Kidney (tissue), 14 donors: Measurements from ENCODE around the gene SEC14L6. TPM values are rescaled to one million over a fixed set of nuclear protein-coding genes. Genes with fewer than 3 reads are reported as not detected.
A peak's percentile ranks its signal among the peaks of the same experiment; 100 is the strongest.

Experiments
- DNase-seq, 5 donors: peaks; one replicate each; pipeline ENCODE4 v3.0.0-alpha.2; 2013 to 2020
- FAIRE-seq: peaks from 2 replicates; lab custom pipeline; 2012; peaks lifted over from hg19 to GRCh38; lab: Jason Lieb, UNC
- H3K27ac ChIP-seq, 2 donors: one replicate each; pipeline ENCODE4 v1.7.0; 2013; ENCODE audit warnings: low read depth in 2 of 2, low read length in 2 of 2, inconsistent platforms in 1 of 2
- H3K27me3 ChIP-seq: one replicate; pipeline ENCODE4 v1.7.1; 2013; ENCODE audit warnings: low read length, inconsistent platforms; ENCODE audit not compliant: control insufficient read depth, insufficient read depth
- H3K36me3 ChIP-seq, 3 donors: one replicate each; pipeline versions ENCODE4 v1.7.0 to v1.7.1; 2013; ENCODE audit warnings: low read length in 3 of 3, control low read depth in 1 of 3, inconsistent platforms in 1 of 3; ENCODE audit not compliant: insufficient read depth in 3 of 3, control insufficient read depth in 2 of 3
- H3K4me1 ChIP-seq, 3 donors: one replicate each; pipeline versions ENCODE4 v1.7.0 to v1.7.1; 2013; ENCODE audit warnings: low read length in 3 of 3, inconsistent platforms in 1 of 3, low read depth in 1 of 3; ENCODE audit not compliant: control insufficient read depth in 2 of 3, insufficient read depth in 2 of 3
- H3K4me3 ChIP-seq, 3 donors: one replicate each; pipeline versions ENCODE4 v1.7.0 to v1.8.1; 2013; ENCODE audit warnings: low read length in 3 of 3, control low read depth in 1 of 3, inconsistent platforms in 1 of 3
- H3K9ac ChIP-seq, 3 donors: one replicate each; pipeline versions ENCODE4 v1.7.0 to v1.7.1; 2013; ENCODE audit warnings: low read length in 3 of 3, control low read depth in 1 of 3, inconsistent platforms in 1 of 3
- H3K9me3 ChIP-seq, 3 donors: one replicate each; pipeline versions ENCODE4 v1.7.0 to v1.7.1; 2013; ENCODE audit warnings: low read length in 3 of 3, control low read depth in 1 of 3, inconsistent platforms in 1 of 3; ENCODE audit not compliant: control insufficient read depth in 2 of 3, insufficient read depth in 1 of 3
- intact Hi-C: fragments of 100-400 bp; cut with DNase I; formaldehyde crosslinking; loops from one replicate; pipeline ENCODE4 v1.11.1; 2022
- polyA plus RNA-seq: library from polyadenylated mRNA; stranded (reverse); fragments of 350-450 nt; fragmentation: Illumina TruSeq; extraction: RNeasy Lipid Tissue Mini Kit (QIAGEN cat#74804); gene quantifications from one replicate; pipeline ENCODE4 v1.2.3, GENCODE V29; 2014; ENCODE audit warnings: low read depth, low replicate concordance; ENCODE audit not compliant: insufficient read depth
- total RNA-seq: library from RNA; stranded (reverse); fragmentation: NEBNext Ultra II Directional; extraction: Animal tissue kit (Norgen Biotek cat#: 25700); gene quantifications from one replicate; pipeline ENCODE4 v1.2.1, GENCODE V29; 2021
- TF ChIP-seq, protein P1 (sequence below): IDR thresholded peaks from 3 replicates; pipeline ENCODE4 v1.5.1; 2012; ENCODE audit warnings: mild to moderate bottlenecking, moderate library complexity, borderline replicate concordance; ENCODE audit not compliant: insufficient read depth; ENCODE audit errors: extremely low read depth
- donor health status: control.
- donor health status: control.
- donor health status: control.
- donor health status: control.
- donor health status: control.
- donor health status: DM: yes; HTN: yes; CAD: no.
- donor health status: Normal renal cell carcinoma (clear cell type).

The SEC14L6 gene
- total and polyA plus RNA-seq, 2 donors from 2014 or later, result 13.9 to 16.5 TPM

DNA sequence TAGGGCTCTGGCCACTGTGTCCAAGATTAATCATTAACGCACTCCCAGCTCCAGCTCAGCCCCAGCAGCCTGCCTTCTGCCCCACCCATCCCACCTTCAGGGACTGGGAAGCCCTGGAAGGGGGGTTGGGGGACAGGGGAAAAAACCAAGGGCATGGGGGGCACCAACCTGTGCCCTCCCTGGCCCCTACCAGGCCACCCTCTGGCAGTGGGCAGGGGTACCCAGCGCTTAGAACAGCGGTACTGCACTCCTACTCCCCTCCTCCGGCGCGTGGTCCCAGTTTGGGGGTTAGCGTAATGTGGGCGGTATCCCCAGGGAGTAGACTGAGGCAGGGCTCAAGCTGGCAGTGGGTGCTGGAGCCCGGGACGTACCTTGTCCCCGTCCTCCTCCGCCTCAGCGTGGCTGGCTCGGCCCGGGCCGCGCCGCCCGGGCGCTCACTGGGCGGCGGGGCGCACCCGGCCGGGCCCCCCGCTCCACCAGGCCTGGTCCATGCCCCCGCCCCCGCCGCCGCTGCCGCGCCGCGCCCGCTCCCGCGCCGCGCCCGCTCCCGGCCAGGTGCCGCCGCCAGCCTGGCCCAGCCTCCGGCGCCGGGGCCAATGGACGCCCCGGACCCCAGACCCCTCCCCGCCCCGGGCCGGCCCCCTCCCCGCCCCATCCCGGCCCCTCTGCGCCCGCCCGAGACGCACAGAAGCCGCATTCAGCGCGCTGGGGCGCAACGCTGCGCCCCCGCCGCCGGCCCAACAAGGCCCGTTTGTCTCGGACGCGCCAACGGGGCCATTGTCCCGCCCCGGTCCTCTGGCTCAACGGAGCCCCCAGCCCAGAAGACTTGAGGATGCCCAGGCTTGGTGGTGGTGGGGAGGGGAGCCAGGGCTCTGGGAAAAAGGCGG is 27.8 kb upstream of the SEC14L6 start, which contains the start of gene GAL3ST1:
GAL3ST1 (minus strand) TSS at position 571 of the 887 bp plus-strand sequence. CDS start 17,273 bp downstream, outside the sequence.
- DNase-seq (peak; percentile 53 to 78 (median 72)), FAIRE-seq (no peak)
- no peaks in the 10 kb centered on the region for H3K27me3 ChIP-seq
- peaks cover 0 to 36% (median 10%) of the 10 kb centered on the region in 3 donors for H3K4me1 ChIP-seq
- H3K9ac ChIP-seq, result no peak within 1 kb of the TSS
- H3K9me3 ChIP-seq, result no peaks in the 10 kb centered on the region
- intact Hi-C loops, result no loop called here
- peaks cover 0 to 23% (median 15%) of the 10 kb centered on the region in 3 donors for H3K36me3 ChIP-seq
- TF ChIP-seq, protein P1, sequence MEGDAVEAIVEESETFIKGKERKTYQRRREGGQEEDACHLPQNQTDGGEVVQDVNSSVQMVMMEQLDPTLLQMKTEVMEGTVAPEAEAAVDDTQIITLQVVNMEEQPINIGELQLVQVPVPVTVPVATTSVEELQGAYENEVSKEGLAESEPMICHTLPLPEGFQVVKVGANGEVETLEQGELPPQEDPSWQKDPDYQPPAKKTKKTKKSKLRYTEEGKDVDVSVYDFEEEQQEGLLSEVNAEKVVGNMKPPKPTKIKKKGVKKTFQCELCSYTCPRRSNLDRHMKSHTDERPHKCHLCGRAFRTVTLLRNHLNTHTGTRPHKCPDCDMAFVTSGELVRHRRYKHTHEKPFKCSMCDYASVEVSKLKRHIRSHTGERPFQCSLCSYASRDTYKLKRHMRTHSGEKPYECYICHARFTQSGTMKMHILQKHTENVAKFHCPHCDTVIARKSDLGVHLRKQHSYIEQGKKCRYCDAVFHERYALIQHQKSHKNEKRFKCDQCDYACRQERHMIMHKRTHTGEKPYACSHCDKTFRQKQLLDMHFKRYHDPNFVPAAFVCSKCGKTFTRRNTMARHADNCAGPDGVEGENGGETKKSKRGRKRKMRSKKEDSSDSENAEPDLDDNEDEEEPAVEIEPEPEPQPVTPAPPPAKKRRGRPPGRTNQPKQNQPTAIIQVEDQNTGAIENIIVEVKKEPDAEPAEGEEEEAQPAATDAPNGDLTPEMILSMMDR, result no peak
- H3K27ac ChIP-seq, result peak within 1 kb of the TSS; percentile 81 to 82
- H3K4me3 ChIP-seq, result peak within 1 kb of the TSS; percentile 44 to 65 (median 58)

GRCh38 chr22:30573594-30574094 is 27.1 kb upstream of the SEC14L6 start:
- H3K27ac ChIP-seq, result peak overlapping the region; percentile 81 to 82
- H3K9me3 ChIP-seq, result no peaks in the 10 kb centered on the region
- DNase-seq, result peak in 4 of 5 donors; percentile 55 to 68 (median 58)
- intact Hi-C loops, result no loop called here
- FAIRE-seq, result no peak
- H3K9ac ChIP-seq, result no peak overlapping the region
- H3K4me1 ChIP-seq, result peaks cover 0 to 36% (median 10%) of the 10 kb centered on the region in 3 donors
- H3K27me3 ChIP-seq, result no peaks in the 10 kb centered on the region
- TF ChIP-seq, protein P1, result no peak
- H3K4me3 ChIP-seq, result peak overlapping the region in 2 of 3 donors; percentile 44 to 65
- H3K36me3 ChIP-seq, result peaks cover 0 to 16% (median 8%) of the 10 kb centered on the region in 3 donors

DNA sequence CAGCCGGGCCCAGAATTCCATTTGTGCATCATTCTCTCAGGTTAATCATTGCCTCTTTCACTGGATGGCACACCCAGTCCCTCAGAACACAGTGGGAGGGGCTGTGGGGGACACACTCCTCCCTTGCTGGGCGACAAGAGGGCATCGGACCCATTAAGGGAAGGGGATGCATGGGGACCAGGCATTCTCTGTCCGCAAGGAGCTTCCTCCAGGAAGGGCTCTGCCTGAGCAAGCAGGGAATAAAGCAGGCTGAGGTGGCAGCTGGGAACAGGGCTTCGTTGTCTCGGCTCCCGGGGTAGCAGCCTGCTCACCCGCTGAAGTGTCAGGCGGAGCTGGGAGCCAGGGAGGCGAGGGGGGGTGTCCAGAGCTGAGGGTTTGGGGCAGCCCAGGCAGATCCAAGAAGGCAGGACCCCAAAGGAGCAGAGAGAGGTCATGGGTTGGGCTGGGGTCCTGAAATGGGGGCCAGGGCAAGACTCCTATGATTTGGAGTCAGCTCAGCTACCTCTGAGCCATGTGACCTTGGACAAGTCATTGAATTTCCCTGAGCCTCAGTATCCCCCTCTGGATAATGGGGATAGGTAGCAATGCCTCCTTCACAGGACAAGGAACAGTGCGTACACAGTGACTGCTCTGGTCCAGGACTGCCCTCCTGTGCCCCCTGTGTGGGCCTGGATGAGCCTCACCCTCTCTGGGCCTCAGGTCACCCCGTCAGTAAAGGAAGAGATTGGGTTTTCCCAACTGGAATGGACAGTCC is 26.5 kb upstream of the SEC14L6 start:
- intact Hi-C loops, result no loop called here
- Histone ChIP-seq H3K36me3 (peaks cover 0 to 11% (median 7%) of the 10 kb centered on the region in 3 donors), H3K9ac (no peak overlapping the region), H3K9me3 (no peaks in the 10 kb centered on the region), H3K27me3 (no peaks in the 10 kb centered on the region), H3K27ac (peak overlapping the region; percentile 81 to 82), H3K4me1 (peaks cover 0 to 36% (median 10%) of the 10 kb centered on the region in 3 donors), H3K4me3 (peak overlapping the region in 2 of 3 donors; percentile 44 to 65)
- DNase-seq (peak; percentile 47 to 78 (median 67)), FAIRE-seq (no peak)
- TF ChIP-seq, protein P1, result no peak
